Activated naive CD4-positive, alpha-beta T cell treated with anti-CD3 and anti-CD28 coated beads for 36 hours (primary cell): ENCODE results near the gene RHAG. TPM values are rescaled to one million over a fixed set of nuclear protein-coding genes. Genes with fewer than 3 reads are reported as not detected.
"Not testable (repeated sequence)": the region's sequence is repeated elsewhere in the genome, so short reads cannot be mapped to it uniquely, and the experiment has no call there.

Source experiments
- CTCF ChIA-PET: fragments of 350-600 bp; sonication (Branson Sonifier 250); formaldehyde crosslinking; loops from one replicate; lab custom pipeline; 2021; ENCODE audit warnings: antibody characterized with exemption; lab: Charles Lee
- DNase-seq: peaks from one replicate; pipeline ENCODE4 v3.0.0-alpha.2; 2020
- H3K27ac Mint-ChIP-seq: one replicate; pipeline ENCODE4 v1.8.0; 2021; ENCODE audit warnings: mild to moderate bottlenecking, mixed read lengths
- H3K27me3 Mint-ChIP-seq: one replicate; pipeline ENCODE4 v1.8.0; 2021; ENCODE audit warnings: low read depth, mixed read lengths
- H3K36me3 Mint-ChIP-seq: one replicate; pipeline ENCODE4 v1.8.0; 2021; ENCODE audit warnings: low read depth, mixed read lengths
- H3K4me1 Mint-ChIP-seq: one replicate; pipeline ENCODE4 v1.8.0; 2021; ENCODE audit warnings: low read depth, mixed read lengths
- H3K4me3 Mint-ChIP-seq: one replicate; pipeline ENCODE4 v1.8.0; 2021; ENCODE audit warnings: mild to moderate bottlenecking, moderate library complexity, mixed read lengths
- H3K9me3 Mint-ChIP-seq: one replicate; pipeline ENCODE4 v1.8.0; 2021; ENCODE audit warnings: mixed read lengths
- intact Hi-C: fragments of 100-400 bp; cut with micrococcal nuclease; formaldehyde crosslinking; loops from one replicate; pipeline ENCODE4 v1.15.1; 2023
- total RNA-seq, 2 experiments: library from RNA; stranded (reverse); gene quantifications; one replicate each; pipeline ENCODE4 v1.2.3, GENCODE V29; 2021

RHAG gene
- total RNA-seq, 2 experiments from 2014 or later = not detected

- H3K27me3 Mint-ChIP-seq, H3K36me3 Mint-ChIP-seq, intact Hi-C loops, H3K4me1 Mint-ChIP-seq, H3K9me3 Mint-ChIP-seq, H3K27ac Mint-ChIP-seq, DNase-seq, H3K4me3 Mint-ChIP-seq, CTCF ChIA-PET: not testable (repeated sequence)
Observed at GRCh38 chr6:49587262-49587661, 49.4 kb downstream of the RHAG start.

- CTCF ChIA-PET = interaction anchor here (0.6 kb wide), 1 partner anchor 131 kb away, joined by 3 read pairs; no protein-coding TSS in a partner anchor
- H3K9me3 Mint-ChIP-seq = peaks cover 3% of the 10 kb centered on the region
- H3K27ac Mint-ChIP-seq = no peak overlapping the region
- no peak for DNase-seq
- H3K4me1 Mint-ChIP-seq = no peaks in the 10 kb centered on the region
- no peaks in the 10 kb centered on the region for H3K36me3 Mint-ChIP-seq
- no peak overlapping the region for H3K4me3 Mint-ChIP-seq
- intact Hi-C loops = no loop called here
- H3K27me3 Mint-ChIP-seq = peaks cover 9% of the 10 kb centered on the region
Observed at GRCh38 chr6:49582529-49582928, 54.1 kb downstream of the RHAG start.

- H3K27ac Mint-ChIP-seq = no peak overlapping the region
- no peak overlapping the region for H3K4me3 Mint-ChIP-seq
- peaks cover 3% of the 10 kb centered on the region for H3K9me3 Mint-ChIP-seq
- H3K27me3 Mint-ChIP-seq = peaks cover 6% of the 10 kb centered on the region
- no peaks in the 10 kb centered on the region for H3K36me3 Mint-ChIP-seq
- intact Hi-C loops = no loop called here
- CTCF ChIA-PET = no interaction called here
- H3K4me1 Mint-ChIP-seq = no peaks in the 10 kb centered on the region
- DNase-seq = no peak
Observed at GRCh38 chr6:49579649-49580048, 57.0 kb downstream of the RHAG start.

GRCh38 chr6:49576618-49577017, 60.0 kb downstream of the RHAG start:
- Mint-ChIP-seq H3K36me3 (no peaks in the 10 kb centered on the region), H3K4me1 (no peaks in the 10 kb centered on the region), H3K27ac (no peak overlapping the region), H3K4me3 (no peak overlapping the region), H3K27me3 (peaks cover 6% of the 10 kb centered on the region), H3K9me3 (peaks cover 3% of the 10 kb centered on the region)
- CTCF ChIA-PET = no interaction called here
- DNase-seq = no peak
- intact Hi-C loops = no loop called here

GRCh38 chr6:49570474-49571079, 66.1 kb downstream of the RHAG start:
- CTCF ChIA-PET = interaction anchor here (0.6 kb wide), 1 partner anchor 32 kb away, joined by 3 read pairs; no protein-coding TSS in a partner anchor
- peaks cover 10% of the 10 kb centered on the region for H3K27me3 Mint-ChIP-seq
- no peak overlapping the region for H3K27ac Mint-ChIP-seq
- H3K4me1 Mint-ChIP-seq = no peaks in the 10 kb centered on the region
- intact Hi-C loops = loop anchor here (2.0 kb wide), 1 partner anchor 38 kb away; no protein-coding TSS in a partner anchor
- no peak for DNase-seq
- H3K4me3 Mint-ChIP-seq = no peak overlapping the region
- no peaks in the 10 kb centered on the region for H3K9me3 Mint-ChIP-seq
- no peaks in the 10 kb centered on the region for H3K36me3 Mint-ChIP-seq

- CTCF ChIA-PET = interaction anchor here (0.6 to 1.0 kb wide), 2 partner anchors 34 to 41 kb away, joined by 3 to 4 read pairs; no protein-coding TSS in a partner anchor
- intact Hi-C loops = no loop called here
Observed at GRCh38 chr6:49565855-49566254, 70.8 kb downstream of the RHAG start.

GRCh38 chr6:49565261-49565660, 71.4 kb downstream of the RHAG start:
- Mint-ChIP-seq H3K9me3 (no peaks in the 10 kb centered on the region), H3K4me3 (no peak overlapping the region), H3K27ac (no peak overlapping the region), H3K4me1 (no peaks in the 10 kb centered on the region), H3K27me3 (peaks cover 28% of the 10 kb centered on the region), H3K36me3 (no peaks in the 10 kb centered on the region)
- CTCF ChIA-PET = interaction anchor here (0.6 kb wide), 1 partner anchor 41 kb away, joined by 4 read pairs; no protein-coding TSS in a partner anchor
- intact Hi-C loops = no loop called here
- DNase-seq = no peak

More at GRCh38 chr6:49565855-49566254, 70.8 kb downstream of the RHAG start:
- H3K36me3 Mint-ChIP-seq = no peaks in the 10 kb centered on the region
- no peak for DNase-seq
- no peaks in the 10 kb centered on the region for H3K9me3 Mint-ChIP-seq
- H3K4me3 Mint-ChIP-seq = no peak overlapping the region
- no peaks in the 10 kb centered on the region for H3K4me1 Mint-ChIP-seq
- H3K27me3 Mint-ChIP-seq = peaks cover 27% of the 10 kb centered on the region
- H3K27ac Mint-ChIP-seq = no peak overlapping the region

GRCh38 chr6:49564552-49564951, 72.1 kb downstream of the RHAG start:
- Mint-ChIP-seq H3K4me1 (no peaks in the 10 kb centered on the region), H3K4me3 (no peak overlapping the region), H3K27me3 (peaks cover 22% of the 10 kb centered on the region), H3K9me3 (no peaks in the 10 kb centered on the region), H3K36me3 (no peaks in the 10 kb centered on the region), H3K27ac (no peak overlapping the region)
- intact Hi-C loops = no loop called here
- CTCF ChIA-PET = no interaction called here
- DNase-seq = no peak

- no peak for DNase-seq
- H3K4me3 Mint-ChIP-seq = no peak overlapping the region
- H3K4me1 Mint-ChIP-seq = no peaks in the 10 kb centered on the region
- no peak overlapping the region for H3K27ac Mint-ChIP-seq
- intact Hi-C loops = no loop called here
- peaks cover 21% of the 10 kb centered on the region for H3K27me3 Mint-ChIP-seq
- CTCF ChIA-PET = interaction anchor here (1.2 kb wide), 1 partner anchor 31 kb away, joined by 3 read pairs; no protein-coding TSS in a partner anchor
- H3K36me3 Mint-ChIP-seq = no peaks in the 10 kb centered on the region
- no peaks in the 10 kb centered on the region for H3K9me3 Mint-ChIP-seq
Observed at GRCh38 chr6:49563006-49563886, 73.4 kb downstream of the RHAG start.

- Mint-ChIP-seq H3K27me3 (peaks cover 9% of the 10 kb centered on the region), H3K36me3 (no peaks in the 10 kb centered on the region), H3K27ac (no peak overlapping the region), H3K4me1 (peaks cover 10% of the 10 kb centered on the region), H3K4me3 (no peak overlapping the region), H3K9me3 (no peaks in the 10 kb centered on the region)
- CTCF ChIA-PET = no interaction called here
- no peak for DNase-seq
- intact Hi-C loops = no loop called here
Observed at GRCh38 chr6:49558238-49558637, 78.4 kb downstream of the RHAG start.

GRCh38 chr6:49557177-49557576, 79.5 kb downstream of the RHAG start:
- no peaks in the 10 kb centered on the region for H3K36me3 Mint-ChIP-seq
- H3K27me3 Mint-ChIP-seq = peaks cover 5% of the 10 kb centered on the region
- peaks cover 16% of the 10 kb centered on the region for H3K4me1 Mint-ChIP-seq
- CTCF ChIA-PET = interaction anchor here (0.8 kb wide), 1 partner anchor 25 kb away, joined by 5 read pairs; no protein-coding TSS in a partner anchor
- no peak for DNase-seq
- intact Hi-C loops = no loop called here
- H3K4me3 Mint-ChIP-seq = no peak overlapping the region
- H3K27ac Mint-ChIP-seq = no peak overlapping the region
- no peaks in the 10 kb centered on the region for H3K9me3 Mint-ChIP-seq

GRCh38 chr6:49556429-49556837, 80.2 kb downstream of the RHAG start:
- no peaks in the 10 kb centered on the region for H3K9me3 Mint-ChIP-seq
- H3K27me3 Mint-ChIP-seq = peaks cover 6% of the 10 kb centered on the region
- H3K4me3 Mint-ChIP-seq = no peak overlapping the region
- peak; percentile 58 for DNase-seq
- no peaks in the 10 kb centered on the region for H3K36me3 Mint-ChIP-seq
- intact Hi-C loops = no loop called here
- peaks cover 21% of the 10 kb centered on the region for H3K4me1 Mint-ChIP-seq
- CTCF ChIA-PET = no interaction called here
- no peak overlapping the region for H3K27ac Mint-ChIP-seq
